Lower lobe of right lung (tissue), 2 donors: Measurements from ENCODE around the gene GPT2. TPM values are rescaled to one million over a fixed set of nuclear protein-coding genes. Genes with fewer than 3 reads are reported as not detected.

Experiments used
- ATAC-seq, 2 donors: fragments of 200-7000 bp; cut with Tn5 transposase; one replicate each; pipeline ENCODE4 v1.9.1; 2020 to 2022; ENCODE audit warnings: mild to moderate bottlenecking in 2 of 2, moderate library complexity in 2 of 2
- DNase-seq: peaks from one replicate; pipeline ENCODE4 v3.0.0-alpha.2; 2020
- H3K27ac ChIP-seq: fragments of 200-600 bp; one replicate; pipeline ENCODE4 v1.8.0; 2022
- H3K27me3 ChIP-seq: fragments of 200-600 bp; one replicate; pipeline ENCODE4 v1.8.0; 2022; ENCODE audit warnings: low read depth
- H3K36me3 ChIP-seq: fragments of 200-600 bp; one replicate; pipeline ENCODE4 v1.8.0; 2022; ENCODE audit warnings: mild to moderate bottlenecking
- H3K4me1 ChIP-seq: fragments of 200-600 bp; one replicate; pipeline ENCODE4 v1.8.0; 2022
- H3K4me3 ChIP-seq: fragments of 200-600 bp; one replicate; pipeline ENCODE4 v1.8.0; 2022; ENCODE audit warnings: mild to moderate bottlenecking
- H3K9me3 ChIP-seq: fragments of 200-600 bp; one replicate; pipeline ENCODE4 v1.8.0; 2022
- CTCF ChIP-seq: fragments of 200-600 bp; IDR thresholded peaks from one replicate; pipeline ENCODE4 v1.8.0; 2022; ENCODE audit warnings: antibody characterized with exemption, mild to moderate bottlenecking
- intact Hi-C: fragments of 100-400 bp; cut with DNase I; formaldehyde crosslinking; loops from one replicate; pipeline ENCODE4 v1.11.0; 2022
- total RNA-seq: library from RNA; stranded (reverse); fragmentation: NEBNext Ultra II Directional; extraction: Animal tissue kit (Norgen Biotek cat#: 25700); gene quantifications from one replicate; pipeline ENCODE4 v1.2.1, GENCODE V29; 2021
- donor health status: DM: no; HTN: yes; CAD: no; lungs with severe emphysema.

GPT2 gene
- total RNA-seq, 1 donor from 2014 or later = 4.8 TPM

- H3K9me3 ChIP-seq = no peaks in the 10 kb centered on the region
- DNase-seq (no peak), ATAC-seq (no peak)
- H3K27me3 ChIP-seq = no peaks in the 10 kb centered on the region
- H3K4me3 ChIP-seq = no peak overlapping the region
- intact Hi-C loops = no loop called here
- H3K4me1 ChIP-seq = peaks cover 28% of the 10 kb centered on the region
- no peak overlapping the region for H3K27ac ChIP-seq
- H3K36me3 ChIP-seq = peaks cover 87% of the 10 kb centered on the region
- TF ChIP-seq CTCF = no peak
Measured at GRCh38 chr16:46968063-46968435, 83.9 kb downstream of the GPT2 start.

GRCh38 chr16:46970089-46970488 is 85.9 kb downstream of the GPT2 start:
- intact Hi-C loops = no loop called here
- peaks cover 66% of the 10 kb centered on the region for H3K36me3 ChIP-seq

GRCh38 chr16:46971271-46971670 is 87.1 kb downstream of the GPT2 start:
- ATAC-seq = no peak
- H3K4me1 ChIP-seq = peaks cover 35% of the 10 kb centered on the region
- intact Hi-C loops = no loop called here

More at GRCh38 chr16:46970089-46970488, 85.9 kb downstream of the GPT2 start:
- ATAC-seq = no peak
- peaks cover 35% of the 10 kb centered on the region for H3K4me1 ChIP-seq
- no peak for DNase-seq
- H3K4me3 ChIP-seq = no peak overlapping the region
- H3K9me3 ChIP-seq = no peaks in the 10 kb centered on the region
- H3K27me3 ChIP-seq = no peaks in the 10 kb centered on the region
- no peak overlapping the region for H3K27ac ChIP-seq
- TF ChIP-seq CTCF = no peak

GRCh38 chr16:46972429-46973206 is 88.5 kb downstream of the GPT2 start:
- peaks cover 35% of the 10 kb centered on the region for H3K4me1 ChIP-seq
- intact Hi-C loops = no loop called here
- TF ChIP-seq CTCF = no peak
- no peaks in the 10 kb centered on the region for H3K27me3 ChIP-seq
- no peaks in the 10 kb centered on the region for H3K9me3 ChIP-seq
- peaks cover 41% of the 10 kb centered on the region for H3K36me3 ChIP-seq
- peak overlapping the region; percentile 90 for H3K4me3 ChIP-seq
- DNase-seq (peak; percentile 68), ATAC-seq (peak; percentile 33 to 59)
- peak overlapping the region; percentile 92 for H3K27ac ChIP-seq

More at GRCh38 chr16:46971271-46971670, 87.1 kb downstream of the GPT2 start:
- no peak for TF ChIP-seq CTCF
- Histone ChIP-seq H3K27ac (no peak overlapping the region), H3K9me3 (no peaks in the 10 kb centered on the region), H3K36me3 (peaks cover 55% of the 10 kb centered on the region), H3K27me3 (no peaks in the 10 kb centered on the region), H3K4me3 (no peak overlapping the region)
- no peak for DNase-seq

GRCh38 chr16:46973207-46973995 is 89.2 kb downstream of the GPT2 start, which contains the start of gene DNAJA2:
Gene DNAJA2, minus strand, starts transcription at chr16:46973674. Its CDS starts 102 bp downstream, at chr16:46973572.
- H3K27me3 ChIP-seq = no peaks in the 10 kb centered on the region
- intact Hi-C loops = no loop called here

More at GRCh38 chr16:46973207-46973995, 89.2 kb downstream of the GPT2 start, which contains the start of gene DNAJA2:
- peaks cover 35% of the 10 kb centered on the region for H3K4me1 ChIP-seq
- H3K4me3 ChIP-seq = peak within 1 kb of the TSS; percentile 90
- H3K27ac ChIP-seq = peak within 1 kb of the TSS; percentile 92
- DNase-seq (peak; percentile 95), ATAC-seq (peak; percentile 99 to 100)
- no peak for TF ChIP-seq CTCF
- peaks cover 33% of the 10 kb centered on the region for H3K36me3 ChIP-seq
- H3K9me3 ChIP-seq = no peaks in the 10 kb centered on the region
